Stimulated activated CD8-positive, alpha-beta memory T cell treated with anti-CD3 and anti-CD28 coated beads, Interleukin-4, amount 100 ng/mL, for 1 hour (primary cell): ENCODE data around the gene PIAS2.
"Not testable (repeated sequence)": the region's sequence is repeated elsewhere in the genome, so short reads cannot be mapped to it uniquely, and the experiment has no call there.

Source experiments
- DNase-seq, 2 donors: peaks; one replicate each; pipeline ENCODE4 v3.0.0-alpha.2; 2020; ENCODE audit warnings: low read depth in 2 of 2, low spot score in 1 of 2

The PIAS2 gene

DNA sequence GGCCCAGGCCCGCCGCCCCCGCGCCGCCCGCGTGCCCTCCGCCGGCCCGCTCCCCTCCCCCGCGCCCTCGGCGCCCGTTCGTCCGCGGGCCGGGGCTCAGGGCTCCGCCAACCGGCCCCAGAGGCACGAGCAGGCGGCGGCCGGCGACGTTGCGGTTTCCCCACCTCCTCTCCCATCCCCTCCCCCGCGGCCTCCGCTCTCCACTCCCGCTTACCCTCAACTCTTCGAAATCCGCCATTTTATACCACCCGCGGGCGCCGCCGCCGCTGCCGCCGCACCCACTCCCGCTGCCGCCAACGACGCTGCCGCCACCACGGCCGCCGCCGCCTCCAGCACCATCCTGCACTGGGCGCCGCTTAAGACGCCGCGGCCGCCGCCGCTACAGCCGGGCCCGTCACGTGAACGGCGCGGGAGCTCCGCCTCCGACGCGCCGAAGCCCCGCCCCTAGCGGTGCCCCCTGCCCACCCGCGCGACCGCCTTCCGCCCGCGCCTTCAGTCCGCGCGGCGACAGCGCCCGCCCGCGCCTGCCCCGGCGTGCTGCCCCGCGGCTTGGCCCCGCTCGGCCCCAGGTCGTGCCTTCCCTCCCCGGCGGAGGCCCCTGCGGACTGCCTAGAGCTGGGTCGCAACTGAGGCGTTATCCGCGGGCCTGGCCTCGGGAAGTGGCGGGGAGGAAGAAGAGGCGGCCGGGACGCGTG is at the start of gene PIAS2, which contains the start of gene KATNAL2:
TSS of gene PIAS2 (minus strand) at position 400 of the 695 bp plus-strand sequence. CDS start at position 238, 162 bp downstream.
TSS of gene KATNAL2 (plus strand) at position 495 of the 695 bp plus-strand sequence. CDS start 29,271 bp downstream, outside the sequence.
- DNase-seq: peak; percentile 21 to 54

GRCh38 chr18:46966266-46966665 is 49.0 kb upstream of the PIAS2 start:
- not testable (repeated sequence) for DNase-seq

- DNase-seq: not testable (repeated sequence)
These were observed 47.4 kb upstream of the PIAS2 start for GRCh38 chr18:46964579-46965293.

DNA sequence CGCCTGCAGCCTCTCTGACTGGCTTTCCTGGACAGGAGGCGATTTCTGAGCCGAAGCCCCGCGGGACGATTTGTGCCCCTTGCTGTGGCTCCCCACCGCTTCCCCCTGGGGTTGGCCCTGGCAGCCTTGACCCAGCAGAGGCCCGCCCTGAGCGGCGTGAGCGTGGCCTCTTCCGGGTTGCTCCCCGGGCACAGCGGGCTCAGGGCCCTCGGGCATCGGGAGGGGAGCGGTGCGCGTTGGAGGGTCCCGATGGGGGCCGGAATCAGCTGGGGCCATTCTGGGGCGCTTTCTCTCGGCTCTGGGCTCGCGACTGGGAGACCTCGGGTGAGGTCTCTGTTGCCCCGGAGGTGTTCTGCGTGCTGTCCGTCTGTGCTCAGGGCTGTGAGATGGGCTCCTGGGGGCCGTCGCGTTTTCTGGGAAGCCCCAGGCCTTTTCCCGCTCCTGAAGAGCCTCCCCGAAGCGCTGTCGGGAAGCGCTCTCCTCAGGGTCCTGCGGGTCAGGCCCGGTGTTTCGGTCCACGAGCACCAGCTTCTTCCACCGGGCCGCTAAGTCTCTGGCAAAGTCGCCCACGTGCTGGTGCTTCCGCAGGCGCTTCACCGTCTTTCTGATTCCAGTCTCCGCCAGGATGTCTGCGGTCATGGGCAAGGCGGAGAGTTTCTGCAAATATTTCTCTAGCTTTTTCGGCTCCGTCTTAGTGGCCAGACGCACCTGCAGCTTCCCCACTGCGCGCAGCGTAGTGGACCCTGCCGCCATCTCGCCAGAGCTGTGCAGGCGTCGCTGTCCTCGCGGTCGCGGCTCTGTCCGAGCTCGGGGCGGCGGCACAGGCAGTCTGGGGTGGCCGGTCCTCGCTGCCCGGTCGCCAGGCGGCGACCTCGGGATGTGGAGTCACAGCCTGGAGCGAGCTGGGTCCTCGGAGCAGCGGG is 46.6 kb upstream of the PIAS2 start:
- not testable (repeated sequence) for DNase-seq

- no peak for DNase-seq
These were observed 40.9 kb upstream of the PIAS2 start for GRCh38 chr18:46958209-46958608.

DNA sequence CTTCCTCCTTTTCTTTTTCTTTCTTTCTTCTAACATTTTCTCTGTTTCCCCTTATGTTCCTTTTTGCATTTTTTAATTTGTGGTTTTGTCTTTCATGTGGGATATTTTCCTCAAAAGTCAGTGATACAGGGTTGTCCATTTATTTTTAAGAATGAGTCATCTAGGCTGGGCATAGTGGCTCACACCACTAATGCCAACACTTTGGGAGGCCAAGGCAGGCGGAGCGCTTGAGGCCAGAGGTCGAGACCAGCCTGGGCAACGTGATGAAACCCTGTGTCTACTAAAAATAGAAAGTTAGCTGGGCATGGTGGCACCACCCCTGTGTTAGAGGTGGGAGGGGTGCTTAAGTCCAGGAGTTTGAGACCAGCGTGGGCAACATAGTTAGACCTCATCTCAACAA is 35.9 kb upstream of the PIAS2 start:
- no peak for DNase-seq

DNA sequence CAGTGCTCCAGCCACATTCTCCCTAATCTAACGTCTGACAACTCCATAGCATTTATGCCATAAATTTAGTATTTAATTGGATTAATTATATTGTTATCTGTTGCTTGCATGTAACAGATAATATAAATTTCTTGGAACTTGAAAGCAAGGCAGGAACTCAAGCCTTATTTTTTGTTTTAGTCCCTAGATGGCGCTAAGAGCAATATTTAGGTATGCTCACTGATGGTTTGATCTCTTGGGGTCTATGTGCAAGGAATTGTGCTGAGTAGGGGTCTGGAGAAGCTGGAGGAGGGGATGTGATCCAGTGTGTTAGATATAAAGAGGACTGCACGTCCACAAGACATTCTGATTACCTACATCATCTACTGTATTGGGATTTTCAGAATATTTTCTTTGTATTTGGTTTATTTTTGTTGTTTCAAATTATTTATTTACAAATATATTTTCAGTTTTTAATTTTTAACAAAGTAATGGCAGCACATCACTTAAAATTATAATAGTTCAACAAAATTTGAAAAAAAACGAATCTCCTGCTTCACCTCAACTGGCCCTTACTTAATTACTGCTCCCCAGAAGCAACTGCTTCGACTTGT is 32.9 kb upstream of the PIAS2 start:
- DNase-seq: no peak

GRCh38 chr18:46946656-46947282 is 29.5 kb upstream of the PIAS2 start:
- no peak for DNase-seq

DNA sequence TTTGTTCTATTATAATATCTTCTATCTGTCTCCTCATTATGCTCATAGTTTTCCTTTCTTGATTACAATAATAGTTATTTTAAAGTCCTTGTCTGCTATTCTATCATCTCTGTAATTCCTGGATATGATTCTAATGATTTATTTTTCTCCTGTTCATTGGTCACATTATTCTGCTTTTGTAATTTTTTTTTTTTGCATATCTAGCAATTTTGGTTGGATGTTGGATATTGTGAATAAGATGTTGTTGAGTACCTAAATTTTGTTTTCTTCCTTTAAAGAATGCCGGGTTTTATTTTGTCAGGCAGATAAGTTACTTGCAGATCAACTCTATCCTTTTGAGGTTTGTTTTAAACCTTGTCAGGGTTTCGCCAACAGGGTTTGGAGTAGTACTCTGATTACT is 25.3 kb upstream of the PIAS2 start:
- DNase-seq: no peak

- no peak for DNase-seq
These were observed 22.8 kb upstream of the PIAS2 start for GRCh38 chr18:46939998-46940571.

DNA sequence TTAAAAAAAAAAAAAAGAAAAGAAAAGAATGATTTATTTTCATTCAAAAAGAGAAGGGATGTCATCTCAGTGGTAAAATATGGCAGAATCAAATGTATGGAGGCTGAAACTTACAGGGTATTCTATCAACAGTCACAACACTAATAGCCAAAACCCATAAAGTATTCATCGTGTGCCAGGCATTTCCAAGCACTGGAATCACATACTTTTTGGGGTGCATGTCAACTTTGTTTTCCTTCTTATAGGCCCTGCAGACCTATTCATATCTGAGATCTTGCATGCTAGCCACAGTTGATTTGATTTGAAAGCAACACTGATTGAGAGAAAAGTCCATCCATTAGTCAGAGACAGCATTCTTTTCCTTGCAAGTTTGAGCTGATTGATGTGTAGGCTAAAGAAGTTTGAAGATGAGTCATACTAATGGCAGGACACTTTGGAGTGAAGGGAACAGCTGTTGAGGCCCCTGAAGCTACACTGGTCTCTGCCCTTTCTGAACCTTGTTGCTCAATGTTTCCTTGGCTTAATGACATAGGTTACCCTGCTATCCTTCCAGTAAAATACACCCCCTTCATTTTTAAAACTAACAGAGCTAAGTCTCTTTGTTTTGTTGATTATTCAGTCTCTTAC is 22.1 kb upstream of the PIAS2 start:
- no peak for DNase-seq

DNA sequence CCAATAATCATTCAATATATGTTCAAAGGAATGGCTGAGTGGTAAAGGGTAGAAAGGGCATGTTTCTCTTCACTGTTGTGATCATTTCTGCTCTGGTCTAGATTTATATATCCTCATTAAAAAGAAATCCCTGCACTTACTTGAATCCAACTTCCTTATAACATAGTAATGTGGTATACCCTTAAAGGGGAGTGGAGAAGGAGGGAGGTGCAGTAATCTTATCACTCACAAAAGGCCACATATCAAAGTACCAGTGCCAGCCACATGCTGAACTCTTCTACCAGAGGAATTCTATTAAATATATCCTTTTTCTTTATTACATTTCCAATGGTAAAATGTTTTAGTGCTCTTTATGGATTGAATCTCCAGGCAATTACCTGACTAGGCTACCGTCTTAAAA is 3.3 kb upstream of the PIAS2 start:
- no peak for DNase-seq

DNA sequence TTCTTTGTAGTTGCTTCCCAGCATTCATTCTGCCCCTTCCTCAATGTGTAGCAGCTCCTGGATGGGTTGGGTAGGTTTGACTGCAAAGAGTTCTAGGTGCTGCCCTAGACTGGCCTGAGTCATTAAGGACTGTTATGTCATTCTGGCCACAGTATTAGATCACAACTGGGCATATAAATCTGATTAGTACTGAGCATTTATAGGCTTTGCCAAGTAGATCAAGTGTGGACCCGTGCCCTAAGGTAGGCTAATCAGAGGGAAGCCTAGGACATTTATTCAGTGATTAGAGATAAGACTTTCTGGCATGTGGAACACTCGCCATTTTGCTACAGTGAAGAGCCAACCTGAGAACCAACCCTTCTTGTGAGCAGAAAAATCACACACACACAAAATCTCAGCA is 2.8 kb upstream of the PIAS2 start:
- DNase-seq: no peak

DNA sequence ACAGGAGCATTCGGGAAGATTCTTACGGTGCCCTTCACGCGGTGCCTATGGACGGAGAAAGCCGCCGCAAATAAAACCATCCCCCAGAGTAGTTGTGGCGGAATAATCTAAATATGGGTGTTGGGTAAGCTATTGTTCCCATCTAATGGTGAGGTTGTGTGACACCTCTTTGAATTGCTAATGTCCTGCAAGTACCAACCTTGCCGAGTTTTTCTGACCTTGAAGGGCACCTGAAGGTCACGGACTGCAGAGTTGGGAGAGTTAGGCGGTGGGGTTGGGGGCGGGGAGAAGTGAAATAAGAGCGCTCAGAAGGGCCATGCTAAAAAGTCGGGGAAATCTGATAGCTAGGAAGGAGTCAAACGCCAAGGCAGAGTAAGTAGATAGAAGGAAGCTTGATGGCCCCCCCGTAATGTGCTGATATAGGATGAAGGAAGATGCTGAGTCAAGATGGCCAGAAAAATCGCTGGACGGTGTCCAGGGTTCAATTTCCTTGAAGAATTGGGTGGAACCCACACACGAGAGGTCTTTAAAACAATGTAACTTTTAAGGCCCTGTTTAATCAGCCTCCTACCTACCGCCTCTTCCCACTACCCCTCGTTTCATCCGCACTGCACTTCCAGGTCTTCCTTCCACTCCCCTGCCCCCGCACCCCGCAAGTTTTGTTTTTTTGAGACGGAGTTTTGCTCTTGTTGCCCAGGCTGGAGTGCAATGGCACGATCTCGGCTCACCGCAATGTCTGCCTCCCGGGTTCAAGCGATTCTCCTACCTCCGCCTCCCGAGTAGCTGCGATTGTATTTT is 695 bp upstream of the PIAS2 start:
- no peak for DNase-seq

DNA sequence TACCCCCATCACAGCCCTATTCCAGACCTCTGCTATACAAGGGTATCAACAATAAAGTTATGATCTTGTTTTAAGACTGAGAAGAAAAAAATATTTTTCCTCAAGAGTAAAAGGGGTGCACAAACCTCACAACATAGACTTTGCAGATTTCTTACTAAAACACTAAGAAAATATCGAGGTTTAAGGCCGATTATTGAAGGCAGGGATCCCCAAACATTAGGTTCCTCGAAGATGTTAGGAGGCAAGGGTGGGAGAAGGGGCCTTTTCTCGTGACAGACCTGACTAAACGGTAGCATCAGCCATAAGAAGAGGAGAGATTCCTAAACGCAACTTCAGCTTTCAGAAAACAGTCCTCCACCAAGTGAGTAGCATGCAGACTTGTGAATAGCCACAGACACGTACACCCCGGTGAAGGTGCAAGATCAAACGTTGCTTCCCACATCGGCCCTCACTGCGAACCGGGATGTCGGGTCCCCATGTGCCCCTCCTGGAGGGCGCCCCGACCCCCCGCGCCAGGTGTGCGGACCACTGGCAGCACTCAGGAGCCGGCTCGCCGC is 678 bp downstream of the PIAS2 start:
- DNase-seq: peak in 1 of 2 donors; percentile 10

- DNase-seq: no peak
These were observed 1.3 kb downstream of the PIAS2 start for GRCh38 chr18:46915800-46916550.

DNA sequence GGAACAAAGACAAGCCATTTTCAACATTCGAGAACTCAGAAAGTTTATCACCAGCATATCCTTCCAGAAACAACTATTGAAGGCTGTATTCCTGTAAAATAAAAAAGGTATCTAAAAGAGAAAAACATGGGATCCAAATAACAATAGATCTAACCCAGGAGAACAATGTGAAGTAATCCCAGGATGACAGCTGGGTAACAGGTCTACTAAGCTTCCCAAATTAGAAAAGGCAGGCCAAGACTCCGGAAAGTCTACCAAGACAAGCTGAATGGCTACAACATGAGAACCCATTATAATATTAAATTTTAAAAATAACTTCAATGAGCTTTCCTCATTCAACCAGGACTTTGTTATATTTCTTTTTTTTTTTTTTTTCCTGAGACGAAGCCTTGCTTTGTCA is 6.5 kb downstream of the PIAS2 start:
- no peak for DNase-seq

DNA sequence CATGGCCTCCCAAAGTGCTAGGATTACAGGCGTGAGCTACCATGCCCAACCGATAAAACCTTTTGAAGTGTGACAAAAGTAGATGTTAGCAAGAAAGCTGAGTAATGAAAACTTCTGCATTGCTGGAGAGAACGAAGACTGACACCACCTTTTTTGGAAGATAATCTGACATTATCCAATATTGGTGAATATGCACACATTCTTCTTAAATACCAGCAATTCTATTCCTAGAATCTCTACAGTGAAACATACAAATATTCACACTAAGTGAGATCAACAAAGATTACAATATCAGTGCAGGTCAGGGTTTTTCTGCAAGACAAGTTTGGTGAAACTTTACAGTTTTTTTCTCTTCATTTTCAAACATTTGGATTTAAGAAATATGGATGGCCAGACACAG is 7.8 kb downstream of the PIAS2 start:
- no peak for DNase-seq
